A673 (cell line): ENCODE measurements around the gene TMEM221. TPM values are rescaled to one million over a fixed set of nuclear protein-coding genes. Genes with fewer than 3 reads are reported as not detected.
A peak's percentile ranks its signal among the peaks of the same experiment; 100 is the strongest.

Experiments used
- BruUV-seq: library from RNA; stranded (reverse); fragments of 400-500 nt; replicated peaks from 2 replicates; lab custom pipeline; 2021; lab: Mats Ljungman, UMichigan
- CTCF ChIA-PET: fragments of 300-600 bp; sonication (Branson Sonifier 250); formaldehyde crosslinking; loops from one replicate; lab custom pipeline; 2022; ENCODE audit warnings: antibody characterized with exemption; lab: Charles Lee
- POLR2A ChIA-PET: fragments of 300-600 bp; sonication (Branson Sonifier 250); formaldehyde crosslinking; loops from one replicate; lab custom pipeline; 2022; ENCODE audit warnings: antibody characterized with exemption; ENCODE audit not compliant: low non-redundant PET; lab: Charles Lee
- DNase-seq: peaks from one replicate; pipeline ENCODE4 v3.0.0-alpha.2; 2015; ENCODE audit warnings: low spot score
- H3K27ac ChIP-seq: fragments of 200-600 bp; sonication (generic); 2 replicates; pipeline ENCODE4 v1.5.1; 2016; ENCODE audit warnings: mixed run types, low read depth, mild to moderate bottlenecking, mixed read lengths, antibody characterized with exemption, low read length; ENCODE audit not compliant: poor library complexity, severe bottlenecking
- H3K27me3 ChIP-seq: fragments of 200-600 bp; sonication (generic); replicated peaks from 2 replicates; pipeline ENCODE4 v1.6.1; 2017; ENCODE audit warnings: mixed run types, low read depth, mild to moderate bottlenecking, mixed read lengths, antibody characterized with exemption, low read length; ENCODE audit not compliant: insufficient read depth, poor library complexity
- H3K36me3 ChIP-seq: fragments of 200-600 bp; sonication (generic); 2 replicates; pipeline ENCODE4 v1.6.1; 2016; ENCODE audit warnings: mixed run types, mild to moderate bottlenecking, mixed read lengths, antibody characterized with exemption, low read length; ENCODE audit not compliant: insufficient read depth, poor library complexity, severe bottlenecking
- H3K4me1 ChIP-seq: fragments of 200-600 bp; sonication (generic); 2 replicates; pipeline ENCODE4 v1.6.1; 2017; ENCODE audit warnings: mixed run types, mild to moderate bottlenecking, mixed read lengths, antibody characterized with exemption, low read length; ENCODE audit not compliant: insufficient read depth, poor library complexity, severe bottlenecking
- H3K4me3 ChIP-seq: fragments of 200-600 bp; sonication (generic); 2 replicates; pipeline ENCODE4 v1.5.1; 2016; ENCODE audit warnings: low read depth, mixed run types, mild to moderate bottlenecking, mixed read lengths, low read length; ENCODE audit not compliant: poor library complexity, severe bottlenecking
- H3K9me3 ChIP-seq: fragments of 200-600 bp; sonication (generic); 2 replicates; pipeline ENCODE4 v1.6.1; 2016; ENCODE audit warnings: mixed run types, low read depth, mild to moderate bottlenecking, mixed read lengths, antibody characterized with exemption, low read length; ENCODE audit not compliant: poor library complexity, severe bottlenecking
- EZH2 ChIP-seq: fragments of 200-600 bp; sonication (generic); IDR thresholded peaks from 2 replicates; pipeline ENCODE4 v1.6.1; 2017; ENCODE audit warnings: borderline replicate concordance, low read depth, mild to moderate bottlenecking, mixed read lengths, antibody characterized with exemption, low read length; ENCODE audit not compliant: poor library complexity, severe bottlenecking
- intact Hi-C: fragments of 100-400 bp; cut with micrococcal nuclease; formaldehyde crosslinking; loops from one replicate; pipeline ENCODE4 v1.10.0; 2022; ENCODE audit not compliant: unreplicated experiment
- total RNA-seq: library from RNA; stranded (reverse); gene quantifications from 2 replicates; pipeline ENCODE4 v1.2.3, GENCODE V29; 2021
- TF ChIP-seq, protein P1 (sequence below): fragments of 300-800, 200-600 bp; sonication (generic); conservative IDR thresholded peaks from 2 replicates; pipeline ENCODE4 v1.5.1; 2017; ENCODE audit warnings: low read depth, mild to moderate bottlenecking, antibody characterized with exemption, low read length, moderate library complexity, mixed read lengths

The TMEM221 gene
- total RNA-seq, 1 experiment from 2014 or later, result not detected

DNA sequence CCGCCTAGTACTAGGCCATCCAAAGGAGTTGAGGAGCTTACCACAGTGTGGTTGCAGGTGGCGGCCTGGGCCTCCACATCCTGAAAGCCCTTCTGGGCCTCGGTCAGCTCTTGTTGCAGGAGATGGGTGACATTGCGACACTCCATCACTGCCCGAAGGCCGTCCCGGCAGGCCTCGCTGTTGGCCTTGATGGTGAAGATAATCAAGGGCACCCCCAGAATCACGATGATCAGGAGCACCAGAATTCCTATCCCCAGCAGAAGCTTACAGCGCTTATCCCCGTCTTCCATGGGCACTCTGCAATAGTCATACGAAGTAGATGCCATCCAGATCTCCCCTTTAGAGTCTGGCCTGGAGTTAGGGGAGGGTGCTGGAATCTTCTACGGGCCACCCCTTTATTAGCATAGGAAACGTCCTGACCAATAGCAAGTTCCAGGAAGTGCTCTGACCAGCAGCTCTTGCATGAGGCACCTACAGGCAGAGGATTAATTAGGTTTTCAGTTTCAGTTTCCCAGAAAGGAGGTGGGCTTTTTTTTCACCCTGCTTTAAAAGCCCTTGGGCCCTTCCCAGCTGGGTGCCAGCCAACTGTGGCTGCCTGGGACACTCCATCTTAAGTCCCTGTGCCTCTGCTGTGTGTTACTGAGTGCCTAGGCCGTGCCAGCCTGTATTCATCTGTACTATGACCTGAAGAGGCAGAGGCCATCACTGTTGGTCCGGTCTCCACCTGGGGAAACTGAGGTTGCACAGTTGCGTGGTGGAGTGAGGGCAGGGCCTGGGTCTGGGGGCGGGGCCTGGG lies 43.0 kb downstream of the TMEM221 start, which contains the start of gene BST2:
Gene BST2 (minus strand): TSS at position 381 of the 796 bp plus-strand sequence. CDS start 55 bp downstream, at position 326.
- ChIA-PET CTCF (no interaction called here), POLR2A (no interaction called here)
- no peak for TF ChIP-seq EZH2
- TF ChIP-seq, protein P1, sequence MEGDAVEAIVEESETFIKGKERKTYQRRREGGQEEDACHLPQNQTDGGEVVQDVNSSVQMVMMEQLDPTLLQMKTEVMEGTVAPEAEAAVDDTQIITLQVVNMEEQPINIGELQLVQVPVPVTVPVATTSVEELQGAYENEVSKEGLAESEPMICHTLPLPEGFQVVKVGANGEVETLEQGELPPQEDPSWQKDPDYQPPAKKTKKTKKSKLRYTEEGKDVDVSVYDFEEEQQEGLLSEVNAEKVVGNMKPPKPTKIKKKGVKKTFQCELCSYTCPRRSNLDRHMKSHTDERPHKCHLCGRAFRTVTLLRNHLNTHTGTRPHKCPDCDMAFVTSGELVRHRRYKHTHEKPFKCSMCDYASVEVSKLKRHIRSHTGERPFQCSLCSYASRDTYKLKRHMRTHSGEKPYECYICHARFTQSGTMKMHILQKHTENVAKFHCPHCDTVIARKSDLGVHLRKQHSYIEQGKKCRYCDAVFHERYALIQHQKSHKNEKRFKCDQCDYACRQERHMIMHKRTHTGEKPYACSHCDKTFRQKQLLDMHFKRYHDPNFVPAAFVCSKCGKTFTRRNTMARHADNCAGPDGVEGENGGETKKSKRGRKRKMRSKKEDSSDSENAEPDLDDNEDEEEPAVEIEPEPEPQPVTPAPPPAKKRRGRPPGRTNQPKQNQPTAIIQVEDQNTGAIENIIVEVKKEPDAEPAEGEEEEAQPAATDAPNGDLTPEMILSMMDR, result no peak

DNA sequence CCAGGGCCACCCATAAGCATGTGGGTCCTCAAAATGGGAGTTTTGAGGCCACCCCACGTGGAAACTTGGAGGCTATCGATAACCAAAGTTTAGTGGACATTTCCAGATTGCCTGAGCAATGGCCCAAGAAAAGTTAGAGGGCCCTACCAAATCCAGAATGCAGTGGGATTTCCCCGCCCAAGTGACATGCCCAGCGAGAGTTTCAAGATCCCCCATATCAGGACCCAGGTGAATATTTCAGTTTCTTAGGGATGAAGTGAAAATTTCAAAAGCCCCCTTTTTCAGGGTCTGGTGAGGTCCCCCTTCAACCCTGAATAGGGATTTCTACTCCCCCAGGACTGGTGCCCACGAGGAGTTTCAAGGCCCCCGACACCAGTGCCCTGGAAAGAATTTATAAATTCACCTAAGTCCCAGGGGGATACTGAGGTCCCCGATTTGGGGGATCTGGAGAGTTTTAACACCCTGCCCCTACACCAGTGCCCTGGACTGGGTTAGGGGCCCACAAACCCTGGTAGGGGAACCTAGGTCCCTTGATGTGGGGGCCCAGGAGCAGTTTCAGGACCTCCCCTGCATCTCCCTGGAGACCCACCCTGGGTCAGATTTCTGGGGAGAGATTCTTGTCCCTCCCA lies 43.7 kb downstream of the TMEM221 start:
- POLR2A ChIA-PET, result no interaction called here
- intact Hi-C loops, result no loop called here
- CTCF ChIA-PET, result no interaction called here
- Histone ChIP-seq H3K27ac (peak overlapping the region; percentile 62), H3K4me3 (no peak overlapping the region), H3K27me3 (no peaks in the 10 kb centered on the region), H3K36me3 (no peaks in the 10 kb centered on the region), H3K4me1 (peaks cover 13% of the 10 kb centered on the region), H3K9me3 (no peaks in the 10 kb centered on the region)
- DNase-seq, result no peak
- TF ChIP-seq, protein P1, result no peak
- no peak for TF ChIP-seq EZH2
- no TSS peak for BruUV-seq

More for the DNA sequence above, 43.0 kb downstream of the TMEM221 start, which contains the start of gene BST2:
- BruUV-seq, result no TSS peak
- no peaks in the 10 kb centered on the region for H3K27me3 ChIP-seq
- intact Hi-C loops, result no loop called here
- DNase-seq, result peak; percentile 50
- H3K4me1 ChIP-seq, result peaks cover 13% of the 10 kb centered on the region
- H3K4me3 ChIP-seq, result no peak within 1 kb of the TSS
- H3K27ac ChIP-seq, result peak within 1 kb of the TSS; percentile 62
- H3K9me3 ChIP-seq, result no peaks in the 10 kb centered on the region
- no peaks in the 10 kb centered on the region for H3K36me3 ChIP-seq

DNA sequence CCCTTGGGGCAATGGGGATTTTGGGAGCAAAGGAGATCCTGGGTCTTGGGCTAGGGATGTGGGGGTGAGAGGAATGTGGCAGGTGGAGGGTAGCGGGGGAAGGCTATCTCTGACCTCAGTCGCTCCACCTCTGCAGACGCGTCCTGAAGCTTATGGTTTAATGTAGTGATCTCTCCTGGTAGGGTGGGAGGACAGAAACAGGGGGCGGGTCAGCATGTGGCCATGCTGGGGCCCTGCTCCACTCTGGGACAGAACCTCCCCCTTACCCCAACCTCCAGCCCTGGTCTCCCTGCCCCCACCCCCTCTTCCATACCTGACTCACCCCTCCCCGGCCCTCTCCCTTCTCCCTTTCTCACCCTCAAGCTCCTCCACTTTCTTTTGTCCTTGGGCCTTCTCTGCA lies 44.5 kb downstream of the TMEM221 start:
- Histone ChIP-seq H3K4me3 (no peak overlapping the region), H3K27me3 (no peaks in the 10 kb centered on the region), H3K27ac (peak overlapping the region; percentile 37), H3K36me3 (no peaks in the 10 kb centered on the region), H3K9me3 (no peaks in the 10 kb centered on the region), H3K4me1 (peaks cover 13% of the 10 kb centered on the region)
- CTCF ChIA-PET, result interaction anchor here (0.5 to 0.6 kb wide), 3 partner anchors 18 to 848 kb away, joined by 3 to 9 read pairs (median 5); no protein-coding TSS in a partner anchor
- DNase-seq, result no peak
- no TSS peak for BruUV-seq
- intact Hi-C loops, result no loop called here
- TF ChIP-seq, protein P1, result no peak
- TF ChIP-seq EZH2, result no peak
- POLR2A ChIA-PET, result no interaction called here
